Measurements from ENCODE around the gene NSUN4. TPM values are rescaled to one million over a fixed set of nuclear protein-coding genes. Genes with fewer than 3 reads are reported as not detected.
A peak's percentile ranks its signal among the peaks of the same experiment; 100 is the strongest.

Gene NSUN4
- total RNA-seq, 1 experiment from 2014 or later = 33.9 TPM

GRCh38 chr1:46300673-46301405, 39.8 kb upstream of the NSUN4 start:
- DNase-seq = no peak
- Histone ChIP-seq H3K27me3 (ENCODE audit: insufficient read depth, low read depth) (no peaks in the 10 kb centered on the region), H3K9me3 (ENCODE audit: insufficient read depth, low read depth) (no peaks in the 10 kb centered on the region), H2AFZ (no peak overlapping the region), H3K4me3 (peak overlapping the region; percentile 95), H3K27ac (peak overlapping the region; percentile 87; the same call in 1 of the 2 replicates), H3K4me1 (replicated peaks; ENCODE audit: insufficient read depth) (peaks cover 19% of the 10 kb centered on the region), H3K36me3 (ENCODE audit: low read depth) (peaks cover 23% of the 10 kb centered on the region), H4K20me1 (ENCODE audit: insufficient read depth) (peaks cover 21% of the 10 kb centered on the region), H3K4me2 (peak overlapping the region; percentile 98), H3F3A (ENCODE audit: insufficient read depth, low read depth) (no peaks in the 10 kb centered on the region; the same call in 1 of the 2 replicates), H3K79me2 (ENCODE audit: low read depth) (peaks cover 71% of the 10 kb centered on the region), H3K9me2 (ENCODE audit: insufficient read depth) (no peaks in the 10 kb centered on the region)
- ChIA-PET CTCF (interaction anchor here (0.6 kb wide), 1 partner anchor 63 kb away, joined by 3 read pairs; no protein-coding TSS in a partner anchor), POLR2A (ENCODE audit: unreplicated experiment) (interaction anchor here (0.6 kb wide), 2 partner anchors 52 to 820 kb away, joined by 3 to 6 read pairs; no protein-coding TSS in a partner anchor)
- no peak for TF ChIP-seq EZH2 (IDR thresholded peaks at IDR 0.05; ENCODE audit: low read depth)
- TF ChIP-seq, protein P1, sequence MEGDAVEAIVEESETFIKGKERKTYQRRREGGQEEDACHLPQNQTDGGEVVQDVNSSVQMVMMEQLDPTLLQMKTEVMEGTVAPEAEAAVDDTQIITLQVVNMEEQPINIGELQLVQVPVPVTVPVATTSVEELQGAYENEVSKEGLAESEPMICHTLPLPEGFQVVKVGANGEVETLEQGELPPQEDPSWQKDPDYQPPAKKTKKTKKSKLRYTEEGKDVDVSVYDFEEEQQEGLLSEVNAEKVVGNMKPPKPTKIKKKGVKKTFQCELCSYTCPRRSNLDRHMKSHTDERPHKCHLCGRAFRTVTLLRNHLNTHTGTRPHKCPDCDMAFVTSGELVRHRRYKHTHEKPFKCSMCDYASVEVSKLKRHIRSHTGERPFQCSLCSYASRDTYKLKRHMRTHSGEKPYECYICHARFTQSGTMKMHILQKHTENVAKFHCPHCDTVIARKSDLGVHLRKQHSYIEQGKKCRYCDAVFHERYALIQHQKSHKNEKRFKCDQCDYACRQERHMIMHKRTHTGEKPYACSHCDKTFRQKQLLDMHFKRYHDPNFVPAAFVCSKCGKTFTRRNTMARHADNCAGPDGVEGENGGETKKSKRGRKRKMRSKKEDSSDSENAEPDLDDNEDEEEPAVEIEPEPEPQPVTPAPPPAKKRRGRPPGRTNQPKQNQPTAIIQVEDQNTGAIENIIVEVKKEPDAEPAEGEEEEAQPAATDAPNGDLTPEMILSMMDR (conservative IDR thresholded peaks at IDR 0.05) = no peak
- BruUV-seq (replicated peaks) = no TSS peak
- intact Hi-C loops (cut with micrococcal nuclease; ENCODE audit: unreplicated experiment) = no loop called here

GRCh38 chr1:46301406-46301807, 39.2 kb upstream of the NSUN4 start:
- peaks cover 20% of the 10 kb centered on the region for H3K36me3 ChIP-seq (ENCODE audit: low read depth)
- no peaks in the 10 kb centered on the region for H3K9me3 ChIP-seq (ENCODE audit: insufficient read depth, low read depth)
- H4K20me1 ChIP-seq (ENCODE audit: insufficient read depth) = peaks cover 27% of the 10 kb centered on the region
- TF ChIP-seq, protein P1 (conservative IDR thresholded peaks at IDR 0.05) = no peak
- TF ChIP-seq EZH2 (IDR thresholded peaks at IDR 0.05; ENCODE audit: low read depth) = no peak
- intact Hi-C loops (cut with micrococcal nuclease; ENCODE audit: unreplicated experiment) = no loop called here
- H3K27ac ChIP-seq = peak overlapping the region; percentile 87; the same call in 1 of the 2 replicates
- H3K27me3 ChIP-seq (ENCODE audit: insufficient read depth, low read depth) = no peaks in the 10 kb centered on the region
- BruUV-seq (replicated peaks) = no TSS peak
- no peaks in the 10 kb centered on the region; the same call in 1 of the 2 replicates for H3F3A ChIP-seq (ENCODE audit: insufficient read depth, low read depth)
- peaks cover 77% of the 10 kb centered on the region for H3K79me2 ChIP-seq (ENCODE audit: low read depth)
- H3K4me2 ChIP-seq = peak overlapping the region; percentile 98
- H3K4me1 ChIP-seq (replicated peaks; ENCODE audit: insufficient read depth) = peaks cover 25% of the 10 kb centered on the region
- peak overlapping the region; percentile 93; the same call in 1 of the 2 replicates for H2AFZ ChIP-seq
- DNase-seq = no peak
- H3K9me2 ChIP-seq (ENCODE audit: insufficient read depth) = no peaks in the 10 kb centered on the region
- CTCF ChIA-PET = no interaction called here
- peak overlapping the region; percentile 95 for H3K4me3 ChIP-seq
- POLR2A ChIA-PET (ENCODE audit: unreplicated experiment) = interaction anchor here (0.6 kb wide), 2 partner anchors 53 to 820 kb away, joined by 3 to 6 read pairs; no protein-coding TSS in a partner anchor

- no peaks in the 10 kb centered on the region for H3K9me3 ChIP-seq (ENCODE audit: insufficient read depth, low read depth)
- peak overlapping the region; percentile 93 for H2AFZ ChIP-seq
- no TSS peak for BruUV-seq (replicated peaks)
- H3K4me2 ChIP-seq = peak overlapping the region; percentile 98
- ChIA-PET CTCF (no interaction called here), POLR2A (ENCODE audit: unreplicated experiment) (no interaction called here)
- H3K79me2 ChIP-seq (ENCODE audit: low read depth) = peaks cover 83% of the 10 kb centered on the region
- peaks cover 20% of the 10 kb centered on the region for H3K36me3 ChIP-seq (ENCODE audit: low read depth)
- H4K20me1 ChIP-seq (ENCODE audit: insufficient read depth) = peaks cover 33% of the 10 kb centered on the region
- H3K27me3 ChIP-seq (ENCODE audit: insufficient read depth, low read depth) = no peaks in the 10 kb centered on the region
- peaks cover 29% of the 10 kb centered on the region for H3K4me1 ChIP-seq (replicated peaks; ENCODE audit: insufficient read depth)
- peak; percentile 39 to 60 for DNase-seq
- intact Hi-C loops (cut with micrococcal nuclease; ENCODE audit: unreplicated experiment) = loop anchor here (2.0 kb wide), 2 partner anchors 55 to 121 kb away; partner anchors contain the start of gene RAD54L
- peak overlapping the region; percentile 95 for H3K4me3 ChIP-seq
- TF ChIP-seq, protein P1 (conservative IDR thresholded peaks at IDR 0.05) = no peak
- TF ChIP-seq EZH2 (IDR thresholded peaks at IDR 0.05; ENCODE audit: low read depth) = no peak
- H3K9me2 ChIP-seq (ENCODE audit: insufficient read depth) = no peaks in the 10 kb centered on the region
- no peaks in the 10 kb centered on the region for H3F3A ChIP-seq (ENCODE audit: insufficient read depth, low read depth)
- H3K27ac ChIP-seq = peak overlapping the region; percentile 87
These were observed 38.6 kb upstream of the NSUN4 start for GRCh38 chr1:46301808-46302640.
